Esophagus squamous epithelium (tissue), 4 donors: ENCODE results near the gene UBC.

Source experiments
- CTCF ChIP-seq, 6 experiments: fragments of 450-650 bp in 4 of 6; fragments of 200-600 bp in 2 of 6; sonication (generic) in 2 of 6; IDR thresholded peaks; one replicate each; pipeline ENCODE4 v1.5.1; 2016 to 2019; ENCODE audit warnings: antibody characterized with exemption in 6 of 6, mild to moderate bottlenecking in 4 of 6, moderate library complexity in 4 of 6
- POLR2A ChIP-seq, 4 donors: fragments of 450-650 bp; IDR thresholded peaks; one replicate each; pipeline ENCODE4 v1.6.1; 2017; ENCODE audit warnings: antibody characterized with exemption in 4 of 4, mild to moderate bottlenecking in 4 of 4, moderate library complexity in 3 of 4

GRCh38 chr12:124917135-124917840 is 2.8 kb upstream of the UBC start:
- TF ChIP-seq CTCF (IDR thresholded peaks at IDR 0.05) (no peak), POLR2A (IDR thresholded peaks at IDR 0.05) (peak in 2 of 4 donors; percentile 42 to 70)
